Measurements from ENCODE around the gene CEP250. TPM values are rescaled to one million over a fixed set of nuclear protein-coding genes. Genes with fewer than 3 reads are reported as not detected.
A peak's percentile ranks its signal among the peaks of the same experiment; 100 is the strongest.
"Not testable (repeated sequence)": the region's sequence is repeated elsewhere in the genome, so short reads cannot be mapped to it uniquely, and the experiment has no call there.

The CEP250 gene
- polyA plus RNA-seq, 1 donor = 31.0 TPM

DNA sequence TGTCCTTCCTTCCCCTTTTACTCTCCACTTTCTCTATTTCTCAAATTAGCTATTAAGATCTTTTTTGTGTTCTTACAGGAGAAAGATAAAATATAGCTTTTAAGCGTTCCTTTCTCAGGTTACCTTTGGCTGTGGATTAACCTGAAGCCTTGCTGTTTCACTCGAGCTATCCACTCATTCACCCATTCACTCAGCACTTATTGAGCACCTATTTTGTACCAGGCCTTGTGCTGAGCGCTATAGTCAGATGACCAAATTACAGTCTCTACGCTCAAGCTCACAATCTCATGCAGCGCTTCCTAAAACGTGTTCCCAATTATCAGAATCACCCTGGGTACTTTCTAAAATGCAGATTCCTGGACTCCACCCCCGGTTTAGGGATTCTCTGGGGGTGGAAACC, 1.8 kb upstream of the CEP250 start:
- DNase-seq = no peak

DNA sequence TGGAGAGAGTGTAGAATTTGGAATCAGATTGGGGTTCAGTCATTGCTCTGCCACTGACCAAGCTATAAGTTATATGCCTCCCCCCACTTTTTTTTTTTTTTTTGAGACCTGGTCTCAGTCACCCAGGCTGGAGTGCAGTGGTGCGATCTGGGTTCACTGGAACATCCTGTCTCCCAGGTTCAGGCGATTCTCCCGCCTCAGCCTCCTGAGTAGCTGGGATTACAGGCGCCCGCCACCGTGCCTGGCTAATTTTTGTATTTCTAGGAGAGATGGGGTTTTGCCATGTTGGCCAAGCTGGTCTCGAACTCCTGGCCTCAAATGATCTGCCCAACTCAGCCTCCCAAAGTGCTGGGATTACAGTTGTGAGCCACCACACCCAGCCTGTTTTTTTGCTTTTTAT, 1.3 kb downstream of the CEP250 start:
- DNase-seq = not testable (repeated sequence)

DNA sequence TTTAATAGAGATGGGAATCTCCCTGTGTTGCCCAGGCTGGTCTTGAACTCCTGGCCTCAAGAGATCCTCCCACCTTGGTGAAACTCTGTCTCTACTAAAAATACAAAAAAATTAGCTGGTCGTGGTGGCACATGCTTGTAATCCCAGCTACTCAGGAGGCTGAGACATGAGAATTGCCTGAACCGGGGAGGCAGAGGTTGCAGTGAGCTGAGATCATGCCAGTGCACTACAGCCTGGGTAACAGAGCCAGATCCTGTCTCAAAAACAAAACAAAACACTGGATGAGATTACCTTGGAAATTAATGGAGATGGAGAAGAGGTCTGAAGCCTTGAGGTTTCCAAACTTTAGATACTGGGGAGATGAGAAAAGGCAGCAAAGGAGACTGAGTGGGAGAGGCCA, 2.1 kb downstream of the CEP250 start:
- not testable (repeated sequence) for DNase-seq

DNA sequence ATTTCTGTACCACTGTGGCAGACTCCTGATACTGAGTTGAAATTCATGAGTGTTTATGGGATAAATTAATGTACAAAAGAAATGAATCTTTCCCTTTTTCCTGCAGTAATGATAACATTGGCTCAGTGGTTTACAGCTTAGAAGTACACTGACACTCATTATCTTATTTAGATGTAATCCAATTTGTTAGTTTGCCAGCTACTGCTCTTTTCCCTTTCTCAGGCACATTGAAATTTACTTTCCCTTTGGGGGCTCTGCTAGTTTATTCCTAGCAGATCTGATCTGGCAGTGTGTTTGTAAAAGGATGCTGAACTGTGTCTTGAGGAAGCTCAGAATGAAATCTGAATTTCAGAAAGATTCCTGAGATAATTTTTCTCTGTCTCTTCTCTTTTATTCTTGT, 3.0 kb downstream of the CEP250 start:
- DNase-seq = no peak

DNA sequence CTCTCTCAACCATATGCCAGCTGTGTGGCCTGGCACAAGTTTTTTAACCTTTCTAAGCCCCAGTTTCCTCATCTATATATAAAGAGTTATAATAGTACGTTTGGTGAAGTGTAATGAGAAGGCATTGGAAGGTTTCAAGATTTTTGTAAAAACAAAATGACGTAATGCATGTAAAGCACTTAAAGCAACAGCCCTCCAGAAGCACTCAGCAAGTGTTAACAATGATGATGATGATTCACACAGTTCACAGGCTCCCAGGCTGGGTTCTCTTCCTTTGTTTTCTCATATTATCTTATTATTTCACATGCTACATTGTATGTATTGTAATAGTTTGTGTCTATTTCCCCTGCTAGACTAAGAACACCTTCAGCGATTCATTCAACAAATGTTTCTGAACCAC, 6.2 kb downstream of the CEP250 start:
- no peak for DNase-seq

DNA sequence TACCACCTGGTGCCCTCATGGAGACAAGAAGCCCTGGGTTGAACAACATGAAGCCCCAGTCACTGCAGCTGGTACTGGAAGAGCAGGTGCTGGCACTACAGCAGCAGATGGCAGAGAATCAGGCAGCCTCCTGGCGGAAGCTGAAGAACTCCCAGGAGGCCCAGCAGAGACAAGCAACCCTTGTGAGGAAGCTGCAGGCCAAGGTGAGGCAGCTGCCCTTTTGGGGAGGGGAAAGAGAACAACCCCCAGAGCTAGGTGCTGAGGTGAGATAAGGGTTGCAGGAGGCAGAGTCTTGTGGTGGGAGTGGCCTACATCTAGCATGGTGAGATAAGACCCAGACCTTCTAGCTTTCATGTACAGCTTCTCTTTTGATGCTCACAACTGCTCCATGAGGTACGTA, 7.0 kb downstream of the CEP250 start:
- DNase-seq = no peak

DNA sequence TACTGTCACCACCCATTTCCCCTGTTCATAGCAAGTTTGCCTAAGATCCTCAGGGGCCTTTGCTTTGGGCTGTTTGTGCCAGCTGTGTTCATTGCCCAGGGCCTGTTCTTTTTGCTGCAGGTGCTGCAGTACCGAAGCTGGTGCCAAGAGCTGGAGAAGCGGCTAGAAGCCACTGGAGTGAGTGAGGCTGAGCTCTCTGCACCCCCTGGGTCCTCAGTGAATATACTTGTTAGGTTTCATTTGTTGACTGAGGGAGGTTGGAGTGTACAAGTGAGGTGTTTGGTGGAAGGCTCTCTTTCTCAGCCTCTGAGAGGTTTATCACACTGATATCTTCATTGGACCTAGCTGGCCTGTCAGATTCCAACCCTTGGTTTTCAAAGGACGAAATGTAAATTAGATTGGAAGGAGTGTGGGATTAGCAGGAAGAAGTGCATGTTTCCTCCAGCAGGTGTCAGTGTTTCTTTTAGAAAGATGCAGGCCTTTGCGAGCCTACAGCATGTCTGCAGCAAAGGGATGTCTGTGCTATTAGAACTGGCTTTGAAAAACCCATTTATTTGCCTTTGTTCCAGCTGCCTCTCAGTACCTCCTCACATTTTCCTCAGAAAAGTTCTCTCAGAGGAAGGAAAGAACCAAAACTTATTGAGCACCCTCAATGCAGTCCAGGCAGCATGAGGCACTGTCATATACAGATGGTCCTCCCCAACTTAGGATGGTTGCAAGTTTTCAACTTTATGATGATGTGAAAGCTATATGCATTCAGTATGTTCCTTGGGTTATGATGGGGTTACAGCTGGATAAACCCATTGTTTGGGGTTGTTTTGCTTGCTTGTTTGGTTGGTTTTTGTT, 8.3 kb downstream of the CEP250 start:
- DNase-seq = peak; percentile 67

DNA sequence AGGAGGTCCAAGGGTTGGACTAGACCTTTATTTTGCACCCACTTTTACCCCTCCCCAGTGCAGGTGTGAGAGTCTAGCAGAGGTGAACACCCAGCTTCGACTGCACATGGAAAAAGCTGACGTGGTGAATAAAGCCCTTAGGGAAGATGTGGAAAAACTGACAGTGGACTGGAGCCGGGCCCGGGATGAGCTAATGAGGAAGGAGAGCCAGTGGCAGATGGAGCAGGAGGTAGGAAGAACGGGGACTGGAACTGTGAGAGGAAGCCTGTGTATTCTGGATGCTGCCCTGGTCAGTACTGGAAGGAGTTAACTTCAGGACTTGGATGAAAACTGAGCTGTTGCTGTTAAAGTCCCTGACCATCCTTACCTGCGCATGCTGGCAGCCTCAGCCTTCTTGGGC, 10.6 kb downstream of the CEP250 start:
- peak; percentile 78 for DNase-seq

DNA sequence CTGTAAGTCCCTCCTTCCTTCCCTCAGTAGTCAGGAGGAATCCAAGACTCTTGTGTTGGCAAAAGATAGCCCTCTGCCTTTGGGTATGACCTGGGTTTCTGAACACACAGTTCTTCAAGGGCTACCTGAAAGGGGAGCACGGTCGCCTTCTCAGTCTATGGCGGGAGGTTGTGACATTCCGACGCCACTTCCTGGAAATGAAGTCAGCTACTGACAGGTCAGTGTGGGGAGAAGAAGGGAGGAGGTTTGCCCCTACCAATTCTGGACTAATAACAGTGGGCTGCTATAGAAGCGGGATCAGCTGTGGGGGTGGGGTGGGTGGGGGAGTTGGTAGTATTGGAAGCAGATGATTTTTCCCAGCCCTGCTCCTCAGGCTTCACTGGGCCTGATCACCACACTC, 11.5 kb downstream of the CEP250 start:
- DNase-seq = no peak

DNA sequence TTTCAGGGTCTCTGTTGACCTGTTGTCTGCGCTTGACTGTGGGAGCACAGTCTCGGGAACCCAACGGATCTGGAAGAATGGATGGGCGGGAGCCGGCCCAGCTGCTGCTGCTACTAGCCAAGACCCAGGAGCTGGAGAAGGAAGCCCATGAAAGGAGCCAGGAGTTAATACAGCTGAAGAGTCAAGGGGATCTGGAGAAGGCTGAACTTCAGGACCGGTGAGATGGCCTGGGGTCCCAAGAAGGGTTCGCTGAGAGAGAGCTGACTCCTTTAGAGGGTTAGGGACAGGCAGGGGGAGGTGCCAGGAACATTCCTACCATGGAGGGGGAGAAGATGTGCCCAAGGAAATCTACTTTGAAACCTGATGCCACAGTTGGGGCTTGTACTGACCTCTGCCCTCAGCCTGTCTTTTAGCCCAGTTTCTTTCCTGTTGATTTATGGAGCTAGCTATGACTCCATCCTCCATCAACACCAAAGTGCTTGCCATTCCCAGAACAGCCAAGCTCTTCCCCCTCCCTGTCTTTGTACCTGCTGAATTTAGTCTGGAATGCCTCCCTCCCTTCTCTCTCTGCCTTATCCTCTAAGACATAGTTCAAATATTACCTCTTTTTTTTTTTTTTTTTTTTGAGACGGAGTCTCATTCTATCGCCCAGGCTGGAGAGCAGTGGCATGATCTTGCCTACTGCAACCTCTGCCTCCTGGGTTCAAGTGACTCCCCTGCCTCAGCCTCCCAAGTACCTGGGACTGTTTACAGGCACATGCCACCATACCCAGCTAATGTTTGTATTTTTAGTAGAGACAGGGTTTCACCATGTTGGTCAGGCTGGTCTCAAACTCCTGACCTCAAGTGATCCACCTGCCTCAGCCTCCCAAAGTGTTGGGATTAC, 12.2 kb downstream of the CEP250 start:
- no peak for DNase-seq

DNA sequence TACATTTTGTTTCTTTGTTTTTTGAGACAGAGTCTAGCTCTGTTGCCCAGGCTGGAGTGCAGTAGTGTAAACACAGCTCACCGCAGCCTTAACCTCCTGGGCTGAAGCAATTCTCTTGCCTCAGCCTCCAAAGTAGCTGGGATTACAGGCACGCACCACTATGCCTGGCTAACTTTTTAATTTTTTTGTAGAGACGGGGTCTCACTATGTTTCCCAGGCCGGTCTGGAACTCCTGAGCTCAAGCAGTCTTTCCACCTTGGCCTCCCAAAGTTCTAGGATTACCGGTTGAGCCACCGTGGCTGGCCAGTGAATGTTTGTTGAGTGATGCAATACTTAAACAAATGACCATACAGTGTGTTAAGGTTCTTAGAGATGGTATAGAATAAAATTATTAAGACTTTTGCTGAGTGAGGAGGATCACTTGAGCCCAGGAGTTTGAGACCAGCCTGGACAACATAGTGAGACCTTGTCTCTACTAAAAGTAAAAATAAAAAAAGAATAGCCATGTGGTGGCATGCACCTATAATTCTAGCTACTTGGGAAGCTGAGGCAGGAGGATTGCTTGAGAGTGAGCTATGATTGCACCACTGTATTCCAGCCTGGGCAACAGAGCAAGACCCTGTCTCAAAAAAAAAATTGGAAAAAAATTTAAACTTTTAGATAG, 13.4 kb downstream of the CEP250 start:
- DNase-seq = no peak

DNA sequence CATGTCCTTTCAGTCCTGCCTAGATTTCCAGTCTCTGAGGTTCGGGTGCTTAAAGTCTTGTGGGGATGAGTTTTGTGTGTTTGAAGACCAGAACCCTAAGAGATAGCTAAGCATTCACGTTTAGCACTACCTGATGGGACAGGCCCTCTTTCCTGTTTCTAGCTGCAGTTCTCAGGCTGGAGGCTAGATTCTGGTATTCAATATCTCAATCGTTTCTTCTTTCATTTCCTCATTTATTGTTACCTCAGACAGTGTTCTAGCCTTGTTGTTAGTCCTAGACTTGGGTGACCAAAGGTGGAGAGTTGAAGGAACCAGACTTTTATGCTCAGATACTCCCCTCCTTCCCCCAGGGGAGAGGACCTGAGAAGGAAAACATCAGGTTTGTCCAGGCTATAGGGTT, 16.8 kb downstream of the CEP250 start:
- no peak for DNase-seq

DNA sequence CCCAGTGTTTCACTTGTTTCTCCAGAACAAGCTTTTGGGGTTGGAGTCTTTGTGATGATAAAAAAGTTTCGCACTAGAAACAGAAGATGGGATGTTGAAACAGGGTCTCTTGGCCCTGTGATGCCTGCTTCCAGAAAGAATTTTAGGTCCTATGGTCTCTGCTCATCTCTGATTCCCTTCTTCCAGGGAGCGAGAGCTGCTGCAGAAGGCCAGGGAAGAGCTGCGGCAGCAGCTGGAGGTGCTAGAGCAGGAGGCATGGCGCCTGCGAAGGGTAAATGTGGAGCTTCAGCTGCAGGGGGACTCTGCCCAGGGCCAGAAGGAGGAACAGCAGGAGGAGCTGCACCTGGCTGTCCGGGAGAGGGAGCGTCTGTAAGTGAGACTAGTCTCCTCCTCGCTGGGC, 18.3 kb downstream of the CEP250 start:
- DNase-seq = no peak

DNA sequence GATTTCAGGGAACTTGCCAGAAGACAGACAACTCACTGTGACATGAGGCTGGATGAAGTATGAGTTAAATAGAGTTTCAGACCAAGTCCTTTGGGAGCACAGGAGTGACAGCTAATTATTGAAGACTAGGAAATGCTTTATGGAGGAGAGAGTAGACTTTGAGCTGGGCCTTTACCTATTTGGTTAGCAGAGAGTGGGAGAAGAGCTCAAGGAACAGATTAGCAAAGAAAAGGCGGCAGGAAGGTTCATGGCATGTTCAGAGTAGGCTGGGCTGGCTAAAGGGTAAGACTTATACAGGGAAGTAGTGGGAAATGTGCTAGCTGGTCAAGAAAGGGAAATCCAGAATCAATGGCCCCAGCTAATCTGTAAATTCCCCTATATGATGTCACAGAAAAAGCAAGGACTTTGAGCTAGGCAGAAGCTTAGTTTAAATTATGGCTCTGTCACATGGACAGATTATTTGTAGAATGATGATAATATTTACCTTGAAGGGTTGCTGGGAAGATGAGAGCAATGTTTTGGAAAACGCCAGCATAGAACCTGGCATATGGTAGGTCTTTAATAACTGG, 19.0 kb downstream of the CEP250 start:
- no peak for DNase-seq

DNA sequence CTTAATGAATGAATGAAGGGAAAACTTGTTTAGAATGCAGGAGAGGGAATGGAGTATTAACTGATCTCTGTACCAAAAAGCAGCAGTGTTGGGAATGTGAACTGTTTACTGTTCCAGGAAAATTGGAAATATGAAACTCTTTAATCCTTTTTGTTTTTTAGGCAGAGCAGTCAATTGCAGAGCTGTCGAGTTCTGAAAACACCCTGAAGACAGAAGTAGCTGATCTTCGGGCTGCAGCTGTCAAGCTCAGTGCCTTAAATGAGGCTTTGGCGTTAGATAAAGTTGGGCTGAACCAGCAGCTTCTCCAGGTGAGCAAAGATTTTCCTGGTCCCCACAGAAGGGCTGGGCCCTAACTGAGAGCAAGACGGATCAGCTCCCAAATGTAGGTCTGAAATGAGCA, 20.9 kb downstream of the CEP250 start:
- DNase-seq = no peak

DNA sequence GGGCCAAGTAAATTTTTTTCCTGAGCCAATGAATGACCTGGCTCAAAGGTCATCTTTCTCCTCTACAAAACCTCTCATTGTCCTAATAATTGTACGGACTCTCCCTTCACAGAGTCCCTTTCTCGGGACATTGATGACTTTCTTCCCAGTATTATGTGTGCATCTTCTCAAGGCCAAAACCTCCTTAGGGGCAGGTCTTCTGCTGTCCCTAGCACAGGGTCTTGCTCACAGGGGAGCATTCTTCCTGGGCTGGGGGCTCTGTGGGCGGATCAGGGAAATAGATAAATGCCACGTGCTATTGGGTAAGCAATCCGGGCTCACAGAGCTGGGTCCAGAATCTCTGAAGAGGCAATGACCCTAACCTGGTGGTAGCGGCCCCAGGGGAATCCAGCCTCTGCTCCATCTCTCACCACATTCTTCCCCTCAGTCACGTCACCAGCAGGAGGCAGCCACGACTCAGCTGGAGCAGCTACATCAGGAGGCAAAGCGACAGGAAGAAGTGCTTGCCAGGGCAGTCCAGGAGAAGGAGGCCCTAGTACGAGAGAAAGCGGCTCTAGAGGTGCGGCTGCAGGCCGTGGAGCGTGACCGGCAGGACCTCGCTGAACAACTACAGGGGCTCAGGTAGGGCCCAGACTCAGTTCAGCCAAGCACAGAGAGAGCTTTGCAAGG, 23.5 kb downstream of the CEP250 start:
- no peak for DNase-seq

DNA sequence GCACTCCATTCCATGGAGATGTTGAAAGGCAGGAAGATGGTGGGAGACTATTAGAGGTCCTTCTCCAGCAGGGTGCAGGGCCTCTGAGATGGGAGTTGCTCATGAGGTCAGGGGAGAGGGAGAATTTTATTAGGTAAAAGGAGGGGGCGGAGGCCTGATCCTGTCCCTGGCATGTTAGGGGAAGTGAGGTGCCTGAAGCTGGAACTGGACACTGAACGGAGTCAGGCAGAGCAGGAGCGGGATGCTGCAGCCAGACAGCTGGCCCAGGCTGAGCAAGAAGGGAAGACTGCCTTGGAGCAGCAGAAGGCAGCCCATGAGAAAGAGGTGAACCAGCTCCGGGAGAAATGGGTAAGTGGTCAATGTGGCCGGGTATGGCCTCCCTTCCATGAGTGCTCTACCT, 24.4 kb downstream of the CEP250 start:
- DNase-seq = no peak

DNA sequence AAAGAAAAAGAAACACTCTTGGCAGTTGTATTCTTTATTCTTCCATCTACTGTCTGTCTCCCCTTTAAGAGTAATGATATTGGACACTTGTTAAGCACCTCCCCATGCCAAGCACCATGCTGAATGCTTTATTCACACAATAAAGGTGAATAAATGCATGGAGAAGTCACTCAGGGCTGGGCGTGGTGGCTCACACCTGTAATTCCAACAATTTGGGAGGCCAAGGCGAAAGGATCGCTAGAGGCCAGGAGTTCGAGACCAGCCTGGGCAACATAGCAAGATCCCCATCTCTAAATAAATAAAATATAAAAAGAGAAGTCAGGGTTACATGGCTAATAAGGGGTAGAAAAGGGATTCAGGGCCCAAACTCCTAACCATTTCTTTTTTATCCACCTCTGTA, 32.1 kb downstream of the CEP250 start:
- no peak for DNase-seq

DNA sequence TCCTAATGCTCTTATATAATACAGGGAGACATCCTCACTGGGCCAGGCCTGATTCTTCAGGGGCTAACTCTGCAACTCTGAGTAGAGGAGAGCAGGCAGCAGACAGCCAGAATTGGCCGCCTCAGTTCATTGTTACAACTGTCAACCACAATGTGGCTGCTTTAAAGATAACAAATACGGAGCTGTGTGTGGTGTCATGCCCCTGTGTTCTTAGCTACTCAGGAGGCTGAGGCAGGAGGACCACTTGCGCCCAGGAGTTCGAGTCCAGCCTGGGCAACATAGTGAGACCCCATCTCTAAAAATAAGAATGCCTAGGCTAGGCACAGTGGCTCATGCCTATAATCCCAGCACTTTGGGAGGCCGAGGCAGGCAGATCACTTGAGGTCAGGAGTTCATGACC, 34.3 kb downstream of the CEP250 start:
- DNase-seq = no peak

DNA sequence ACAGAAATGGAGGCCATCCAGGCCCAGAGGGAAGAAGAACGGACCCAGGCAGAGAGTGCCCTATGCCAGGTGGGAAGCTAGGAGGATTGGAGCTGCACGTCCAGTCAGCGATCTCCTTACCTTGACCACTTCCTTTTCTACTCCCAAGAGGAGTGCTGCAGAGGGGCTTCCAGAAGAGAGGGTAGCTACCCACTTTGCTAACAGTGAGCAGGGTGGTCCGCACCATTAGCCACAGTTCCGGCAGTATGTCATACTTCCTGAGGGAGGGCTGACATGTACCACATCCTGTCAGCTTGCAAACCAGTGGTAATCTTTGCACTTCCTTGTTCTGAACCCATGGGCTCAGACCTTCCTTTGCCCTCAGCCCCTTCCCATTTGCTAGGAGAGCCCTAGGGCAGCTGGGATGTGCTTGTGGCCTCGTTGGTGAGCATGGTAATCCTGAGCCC, 35.4 kb downstream of the CEP250 start:
- no peak for DNase-seq

DNA sequence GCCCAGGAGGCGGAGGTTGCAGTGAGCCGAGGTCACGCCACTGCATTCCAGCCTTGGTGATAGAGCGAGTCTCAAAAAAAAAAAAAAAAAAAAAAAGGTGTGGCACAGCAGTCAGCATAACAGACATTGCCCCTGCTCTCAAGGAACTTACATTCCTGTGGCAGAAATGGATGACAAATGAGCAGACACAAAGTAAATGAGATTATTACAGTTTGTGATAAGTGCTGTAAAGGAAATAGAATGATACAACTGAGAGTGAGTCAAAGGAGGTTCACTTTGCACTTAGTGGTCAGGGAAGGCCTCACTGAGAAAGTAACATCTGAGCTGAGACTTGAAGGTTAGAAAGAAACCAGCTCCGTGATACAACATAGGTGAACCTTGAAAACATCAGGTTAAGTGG, 36.4 kb downstream of the CEP250 start:
- no peak for DNase-seq

DNA sequence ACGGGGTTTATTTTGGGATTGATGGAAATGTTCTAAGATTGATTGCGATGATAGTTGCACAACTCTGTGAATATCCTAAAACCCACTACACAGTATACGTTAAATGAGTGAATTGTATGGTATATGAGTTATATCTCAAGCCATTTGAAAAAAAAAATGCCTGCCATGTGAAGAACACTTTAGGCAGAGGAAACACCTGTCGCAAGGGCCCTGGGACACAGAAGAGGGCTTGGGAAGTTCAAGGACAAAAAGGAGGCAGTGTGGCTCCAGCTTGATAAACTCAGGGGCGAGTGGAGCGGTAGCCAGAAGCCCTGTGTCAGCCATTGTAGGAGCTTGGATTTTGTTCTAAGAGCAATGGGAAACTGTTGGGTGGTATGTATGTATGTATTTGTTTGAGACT, 37.0 kb downstream of the CEP250 start:
- DNase-seq = no peak
